Neural crest cell (in vitro differentiated cells): Measurements from ENCODE around the gene TFEB. TPM values are rescaled to one million over a fixed set of nuclear protein-coding genes. Genes with fewer than 3 reads are reported as not detected.

ENCODE experiments used
- DNase-seq: peaks from one replicate; pipeline ENCODE4 v3.0.0; 2021; ENCODE audit warnings: low read depth, mixed read lengths, low spot score
- H3K27ac Mint-ChIP-seq: one replicate; pipeline ENCODE4 v1.8.0; 2021; ENCODE audit warnings: mild to moderate bottlenecking, mixed read lengths; ENCODE audit not compliant: unreplicated experiment
- H3K27me3 Mint-ChIP-seq: 2 replicates; pipeline ENCODE4 v1.8.0; 2021; ENCODE audit warnings: low read depth, mild to moderate bottlenecking, mixed read lengths
- H3K36me3 Mint-ChIP-seq: 2 replicates; pipeline ENCODE4 v1.8.0; 2021; ENCODE audit warnings: low read depth, mild to moderate bottlenecking, mixed read lengths
- H3K4me1 Mint-ChIP-seq: 2 replicates; pipeline ENCODE4 v1.8.0; 2021; ENCODE audit warnings: mixed read lengths
- H3K4me3 Mint-ChIP-seq: one replicate; pipeline ENCODE4 v1.8.0; 2021; ENCODE audit warnings: mild to moderate bottlenecking, mixed read lengths
- H3K9me3 Mint-ChIP-seq: 2 replicates; pipeline ENCODE4 v1.8.0; 2021; ENCODE audit warnings: mixed read lengths
- CTCF ChIP-seq: fragments of 200-600 bp; sonication (generic); conservative IDR thresholded peaks from 2 replicates; pipeline ENCODE4 v1.5.0; 2021; ENCODE audit warnings: antibody characterized with exemption, mild to moderate bottlenecking
- total RNA-seq: library from RNA; stranded (reverse); gene quantifications from 2 replicates; pipeline ENCODE4 v1.2.1, GENCODE V29; 2021

TFEB gene
- total RNA-seq, 1 donor from 2014 or later = 1.3 TPM

DNA sequence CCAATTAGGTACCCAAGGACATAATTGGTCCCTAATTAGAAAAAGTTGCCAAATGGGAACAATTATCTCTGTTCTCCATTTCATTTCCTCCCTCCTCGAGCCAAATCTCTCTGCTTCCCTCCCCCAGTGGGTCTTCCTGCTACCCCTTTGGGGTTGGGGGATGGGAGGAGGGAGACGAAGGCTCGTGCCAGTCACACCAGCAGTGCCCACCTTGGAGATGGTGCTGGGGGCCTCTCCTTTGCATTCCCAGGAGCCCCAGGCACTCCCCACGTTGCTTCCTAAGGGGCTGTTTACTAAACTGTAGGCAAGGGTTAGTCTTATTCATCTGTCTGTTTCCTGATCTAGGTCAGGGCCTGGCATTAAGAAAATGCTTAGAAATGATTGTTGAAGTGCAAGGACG is 64.0 kb downstream of the TFEB start:
- Mint-ChIP-seq H3K9me3 (peaks cover 6% of the 10 kb centered on the region), H3K4me3 (no peak overlapping the region), H3K27ac (no peak overlapping the region), H3K4me1 (peaks cover 8% of the 10 kb centered on the region), H3K36me3 (no peaks in the 10 kb centered on the region), H3K27me3 (peaks cover 19% of the 10 kb centered on the region)
- no peak for DNase-seq
- TF ChIP-seq CTCF = no peak

GRCh38 chr6:41670703-41671360 is 64.6 kb downstream of the TFEB start:
- DNase-seq = no peak
- no peak overlapping the region for H3K27ac Mint-ChIP-seq
- peaks cover 6% of the 10 kb centered on the region for H3K9me3 Mint-ChIP-seq
- H3K4me3 Mint-ChIP-seq = no peak overlapping the region
- no peak for TF ChIP-seq CTCF
- H3K4me1 Mint-ChIP-seq = peaks cover 8% of the 10 kb centered on the region
- H3K27me3 Mint-ChIP-seq = peaks cover 19% of the 10 kb centered on the region
- H3K36me3 Mint-ChIP-seq = no peaks in the 10 kb centered on the region

GRCh38 chr6:41668968-41669367 is 66.4 kb downstream of the TFEB start:
- peaks cover 4% of the 10 kb centered on the region for H3K4me1 Mint-ChIP-seq
- no peak for TF ChIP-seq CTCF
- peaks cover 6% of the 10 kb centered on the region for H3K9me3 Mint-ChIP-seq
- H3K4me3 Mint-ChIP-seq = no peak overlapping the region
- peaks cover 19% of the 10 kb centered on the region for H3K27me3 Mint-ChIP-seq
- no peaks in the 10 kb centered on the region for H3K36me3 Mint-ChIP-seq
- no peak for DNase-seq
- H3K27ac Mint-ChIP-seq = no peak overlapping the region

GRCh38 chr6:41667195-41667594 is 68.2 kb downstream of the TFEB start:
- Mint-ChIP-seq H3K9me3 (peaks cover 6% of the 10 kb centered on the region), H3K27me3 (peaks cover 19% of the 10 kb centered on the region), H3K36me3 (no peaks in the 10 kb centered on the region), H3K27ac (no peak overlapping the region), H3K4me1 (peaks cover 10% of the 10 kb centered on the region), H3K4me3 (no peak overlapping the region)
- no peak for DNase-seq
- TF ChIP-seq CTCF = no peak

DNA sequence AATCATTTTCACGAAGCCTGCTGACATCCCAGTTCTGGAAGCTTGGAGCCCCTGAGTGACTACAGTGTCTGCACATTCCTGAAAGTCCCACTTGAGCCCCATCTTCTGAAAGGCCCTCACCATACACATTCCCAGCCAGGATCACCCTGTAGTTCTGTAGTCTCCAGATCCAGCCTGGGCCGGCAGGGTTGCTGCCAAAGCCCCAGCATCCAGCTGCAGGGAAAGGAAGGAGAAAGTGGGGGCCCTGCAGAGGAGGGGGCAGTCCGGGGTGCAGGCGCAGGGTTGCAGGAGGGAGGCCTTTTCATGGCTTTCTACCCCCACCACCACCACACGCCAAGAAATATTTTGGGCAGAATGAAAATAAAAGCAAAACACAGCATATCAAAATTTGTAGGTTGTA is 71.1 kb downstream of the TFEB start:
- Mint-ChIP-seq H3K4me3 (no peak overlapping the region), H3K9me3 (peaks cover 2% of the 10 kb centered on the region), H3K27ac (no peak overlapping the region), H3K4me1 (peaks cover 6% of the 10 kb centered on the region), H3K36me3 (no peaks in the 10 kb centered on the region), H3K27me3 (peaks cover 13% of the 10 kb centered on the region)
- no peak for DNase-seq
- no peak for TF ChIP-seq CTCF
